H9 (cell line): ENCODE measurements around the gene GCNA. TPM values are rescaled to one million over a fixed set of nuclear protein-coding genes. Genes with fewer than 3 reads are reported as not detected.

Experiments
- DNase-seq: peaks from one replicate; pipeline ENCODE4 v3.0.0-alpha.2; 2017
- H2AFZ ChIP-seq: one replicate; pipeline ENCODE4 v1.6.1; 2013; ENCODE audit warnings: mild to moderate bottlenecking, low read length, control low read depth, moderate library complexity
- H2AK5ac ChIP-seq: 2 replicates; pipeline ENCODE4 v1.6.1; 2013; ENCODE audit warnings: low read length, control low read depth, mixed read lengths; ENCODE audit not compliant: insufficient read length
- H2BK120ac ChIP-seq: one replicate; pipeline ENCODE4 v1.6.1; 2013; ENCODE audit warnings: low read depth, mild to moderate bottlenecking, low read length, control low read depth, inconsistent platforms; ENCODE audit not compliant: poor library complexity, severe bottlenecking
- H2BK12ac ChIP-seq: 2 replicates; pipeline ENCODE4 v1.6.1; 2013; ENCODE audit warnings: low read length, control low read depth, mixed read lengths, low read depth; ENCODE audit not compliant: insufficient read length
- H2BK15ac ChIP-seq: 2 replicates; pipeline ENCODE4 v1.6.1; 2013; ENCODE audit warnings: low read depth, low read length, control low read depth
- H2BK20ac ChIP-seq: one replicate; pipeline ENCODE4 v1.6.1; 2013; ENCODE audit warnings: low read depth, mild to moderate bottlenecking, low read length, control low read depth, inconsistent platforms; ENCODE audit not compliant: poor library complexity, severe bottlenecking
- H2BK5ac ChIP-seq: 2 replicates; pipeline ENCODE4 v1.6.1; 2013; ENCODE audit warnings: low read length, control low read depth, mixed read lengths; ENCODE audit not compliant: insufficient read length
- H3K14ac ChIP-seq: 2 replicates; pipeline ENCODE4 v1.6.1; 2013; ENCODE audit warnings: low read length, control low read depth; ENCODE audit not compliant: insufficient read depth
- H3K18ac ChIP-seq: 2 replicates; pipeline ENCODE4 v1.6.1; 2013; ENCODE audit warnings: low read depth, mild to moderate bottlenecking, mixed read lengths, low read length, control low read depth; ENCODE audit not compliant: insufficient read length
- H3K23ac ChIP-seq: 2 replicates; pipeline ENCODE4 v1.6.1; 2013; ENCODE audit warnings: low read length, control low read depth, mixed read lengths, low read depth; ENCODE audit not compliant: insufficient read length
- H3K23me2 ChIP-seq: 2 replicates; pipeline ENCODE4 v1.6.1; 2013; ENCODE audit warnings: low read depth, mild to moderate bottlenecking, mixed read lengths, low read length, control low read depth; ENCODE audit not compliant: insufficient read length, poor library complexity, severe bottlenecking
- H3K27ac ChIP-seq: 2 replicates; pipeline ENCODE4 v1.5.1; 2013; ENCODE audit warnings: low read length, control low read depth, mixed read lengths, low read depth; ENCODE audit not compliant: insufficient read length
- H3K27me3 ChIP-seq: 2 replicates; pipeline ENCODE4 v1.6.1; 2013; ENCODE audit warnings: low read length, control low read depth, inconsistent platforms; ENCODE audit not compliant: insufficient read depth
- H3K4ac ChIP-seq: 2 replicates; pipeline ENCODE4 v1.6.1; 2013; ENCODE audit warnings: low read depth, mild to moderate bottlenecking, control low read depth, inconsistent platforms, low read length, moderate library complexity
- H3K4me1 ChIP-seq: 2 replicates; pipeline ENCODE4 v1.6.1; 2013; ENCODE audit warnings: low read length, control low read depth, inconsistent platforms; ENCODE audit not compliant: insufficient read depth
- H3K4me2 ChIP-seq: 2 replicates; pipeline ENCODE4 v1.6.1; 2013; ENCODE audit warnings: low read length, control low read depth, mixed read lengths; ENCODE audit not compliant: insufficient read length, insufficient read depth
- H3K56ac ChIP-seq: 2 replicates; pipeline ENCODE4 v1.6.1; 2013; ENCODE audit warnings: low read depth, mild to moderate bottlenecking, mixed read lengths, low read length, control low read depth; ENCODE audit not compliant: insufficient read length
- H3K79me1 ChIP-seq: 2 replicates; pipeline ENCODE4 v1.6.1; 2013; ENCODE audit warnings: low read depth, mild to moderate bottlenecking, moderate library complexity, low read length, control low read depth, inconsistent platforms; ENCODE audit not compliant: insufficient read depth, poor library complexity, severe bottlenecking
- H3K79me2 ChIP-seq: 2 replicates; pipeline ENCODE4 v1.6.1; 2013; ENCODE audit warnings: low read length, control low read depth, inconsistent platforms; ENCODE audit not compliant: insufficient read depth
- H3K9ac ChIP-seq: 2 replicates; pipeline ENCODE4 v1.6.1; 2013; ENCODE audit warnings: low read length, control low read depth, mixed read lengths; ENCODE audit not compliant: insufficient read length; ENCODE audit errors: extremely low read depth
- H3K9me3 ChIP-seq: one replicate; pipeline ENCODE4 v1.6.1; 2013; ENCODE audit warnings: low read depth, low read length, inconsistent platforms; ENCODE audit not compliant: control insufficient read depth
- H3T11ph ChIP-seq: one replicate; pipeline ENCODE4 v1.6.1; 2013; ENCODE audit warnings: mild to moderate bottlenecking, low read length, control low read depth, inconsistent platforms
- H4K20me1 ChIP-seq: one replicate; pipeline ENCODE4 v1.6.1; 2013; ENCODE audit not compliant: control insufficient read depth, insufficient read length, insufficient read depth
- H4K5ac ChIP-seq: 2 replicates; pipeline ENCODE4 v1.6.1; 2013; ENCODE audit warnings: low read depth, mild to moderate bottlenecking, mixed read lengths, low read length, control low read depth; ENCODE audit not compliant: insufficient read length
- H4K8ac ChIP-seq: replicated peaks from 2 replicates; pipeline ENCODE4 v1.6.1; 2013; ENCODE audit warnings: low read length, control low read depth, mixed read lengths, low read depth; ENCODE audit not compliant: insufficient read length
- H4K91ac ChIP-seq: 2 replicates; pipeline ENCODE4 v1.6.1; 2013; ENCODE audit warnings: low read depth, mild to moderate bottlenecking, moderate library complexity, mixed read lengths, low read length, control low read depth; ENCODE audit not compliant: insufficient read length
- H3K27ac Mint-ChIP-seq, 3 experiments: 2 replicates in 2 of 3; 3 replicates in 1 of 3; pipeline ENCODE4 v1.8.0; 2020 to 2021; ENCODE audit warnings: mixed read lengths in 3 of 3, mild to moderate bottlenecking in 1 of 3, moderate library complexity in 1 of 3
- H3K27me3 Mint-ChIP-seq: 2 replicates; pipeline ENCODE4 v1.8.0; 2021; ENCODE audit warnings: low read depth, mild to moderate bottlenecking, moderate library complexity, mixed read lengths
- H3K36me3 Mint-ChIP-seq, 3 experiments: 2 replicates in 2 of 3; 3 replicates in 1 of 3; pipeline ENCODE4 v1.8.0; 2020 to 2021; ENCODE audit warnings: low read depth in 3 of 3, mixed read lengths in 3 of 3; ENCODE audit not compliant: insufficient read depth in 1 of 3
- H3K4me1 Mint-ChIP-seq, 2 experiments: 2 replicates each; pipeline ENCODE4 v1.8.0; 2020; ENCODE audit warnings: mixed read lengths in 2 of 2
- H3K4me3 Mint-ChIP-seq, 2 experiments: 2 replicates in 1 of 2; 3 replicates in 1 of 2; pipeline ENCODE4 v1.8.0; 2020 to 2021; ENCODE audit warnings: mild to moderate bottlenecking in 2 of 2, mixed read lengths in 2 of 2, moderate library complexity in 1 of 2
- H3K9me3 Mint-ChIP-seq, 2 experiments: 2 replicates in 1 of 2; 3 replicates in 1 of 2; pipeline ENCODE4 v1.8.0; 2020; ENCODE audit warnings: mild to moderate bottlenecking in 2 of 2, mixed read lengths in 2 of 2, moderate library complexity in 1 of 2
- WGBS: extraction: QIAGEN DNeasy Blood & Tissue Kit; methylation state at CpG from one replicate; pipeline ENCODE4 v1.1.7; 2013; ENCODE audit warnings: missing lambda C conversion rate, low lambda C conversion rate, mixed read lengths; ENCODE audit not compliant: insufficient read length; ENCODE audit errors: extremely low coverage; 5-methylcytosine and 5-hydroxymethylcytosine counted together
- total RNA-seq: library from RNA; stranded (reverse); gene quantifications from 2 replicates; pipeline ENCODE4 v1.2.1, GENCODE V29; 2021
- TF ChIP-seq, protein P1 (sequence below): fragments of 200-600 bp; sonication (generic); conservative IDR thresholded peaks from 3 replicates; pipeline ENCODE4 v1.8.0; 2021; ENCODE audit warnings: antibody characterized with exemption, mild to moderate bottlenecking

The GCNA gene
- total RNA-seq, 1 experiment from 2014 or later = 0.96 TPM

DNA sequence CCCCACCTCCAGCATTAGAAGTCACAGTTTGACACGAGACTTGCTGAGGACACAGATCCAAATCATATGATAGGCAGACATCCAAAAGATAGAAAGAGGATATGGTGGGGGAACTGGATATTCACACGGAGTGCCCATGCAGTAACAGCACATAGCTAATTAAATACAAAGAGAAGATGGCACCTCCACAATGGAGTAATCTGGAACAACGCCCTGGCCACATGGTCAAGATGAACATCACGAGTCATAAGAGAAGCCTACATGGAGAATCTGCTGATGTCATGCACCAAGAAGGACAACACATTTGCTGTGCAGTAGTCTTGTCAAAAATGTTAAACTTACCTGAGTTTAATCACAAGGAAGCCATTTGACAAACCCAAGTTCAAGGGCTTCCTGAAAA is 79.0 kb downstream of the GCNA start:
- no peak overlapping the region for H2BK12ac ChIP-seq
- H3K18ac ChIP-seq = no peak overlapping the region
- peaks cover 10% of the 10 kb centered on the region for H3K9me3 ChIP-seq
- no peak overlapping the region for H4K91ac ChIP-seq
- H4K5ac ChIP-seq = no peak overlapping the region
- no peak overlapping the region for H3K9ac ChIP-seq
- H3K27me3 ChIP-seq = no peaks in the 10 kb centered on the region
- no peak overlapping the region for H3T11ph ChIP-seq
- H4K8ac ChIP-seq = no peak overlapping the region
- peaks cover 0 to 4% of the 10 kb centered on the region in 2 experiments; a peak in 3 of 4 replicates for H3K4me1 Mint-ChIP-seq
- TF ChIP-seq, protein P1, sequence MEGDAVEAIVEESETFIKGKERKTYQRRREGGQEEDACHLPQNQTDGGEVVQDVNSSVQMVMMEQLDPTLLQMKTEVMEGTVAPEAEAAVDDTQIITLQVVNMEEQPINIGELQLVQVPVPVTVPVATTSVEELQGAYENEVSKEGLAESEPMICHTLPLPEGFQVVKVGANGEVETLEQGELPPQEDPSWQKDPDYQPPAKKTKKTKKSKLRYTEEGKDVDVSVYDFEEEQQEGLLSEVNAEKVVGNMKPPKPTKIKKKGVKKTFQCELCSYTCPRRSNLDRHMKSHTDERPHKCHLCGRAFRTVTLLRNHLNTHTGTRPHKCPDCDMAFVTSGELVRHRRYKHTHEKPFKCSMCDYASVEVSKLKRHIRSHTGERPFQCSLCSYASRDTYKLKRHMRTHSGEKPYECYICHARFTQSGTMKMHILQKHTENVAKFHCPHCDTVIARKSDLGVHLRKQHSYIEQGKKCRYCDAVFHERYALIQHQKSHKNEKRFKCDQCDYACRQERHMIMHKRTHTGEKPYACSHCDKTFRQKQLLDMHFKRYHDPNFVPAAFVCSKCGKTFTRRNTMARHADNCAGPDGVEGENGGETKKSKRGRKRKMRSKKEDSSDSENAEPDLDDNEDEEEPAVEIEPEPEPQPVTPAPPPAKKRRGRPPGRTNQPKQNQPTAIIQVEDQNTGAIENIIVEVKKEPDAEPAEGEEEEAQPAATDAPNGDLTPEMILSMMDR = no peak
- H3K27ac Mint-ChIP-seq = no peak overlapping the region
- H3K79me1 ChIP-seq = no peaks in the 10 kb centered on the region
- no peak overlapping the region for H3K4me2 ChIP-seq
- H2BK20ac ChIP-seq = no peak overlapping the region
- H2BK5ac ChIP-seq = no peak overlapping the region
- no peaks in the 10 kb centered on the region for H3K79me2 ChIP-seq
- H2AK5ac ChIP-seq = no peak overlapping the region
- peaks cover 72 to 81% of the 10 kb centered on the region in 2 experiments for H3K9me3 Mint-ChIP-seq
- no peaks in the 10 kb centered on the region for H3K4me1 ChIP-seq
- peaks cover 3% of the 10 kb centered on the region for H3K27me3 Mint-ChIP-seq
- H3K4ac ChIP-seq = no peak overlapping the region
- H3K23ac ChIP-seq = no peak overlapping the region
- no peak overlapping the region for H3K14ac ChIP-seq
- no CpG with 5 or more reads among the region's 4 CpGs for WGBS
- no peak overlapping the region for H2AFZ ChIP-seq
- H2BK120ac ChIP-seq = no peak overlapping the region
- H3K27ac ChIP-seq = no peak overlapping the region
- no peak overlapping the region for H3K56ac ChIP-seq
- H2BK15ac ChIP-seq = no peak overlapping the region
- no peaks in the 10 kb centered on the region for H3K23me2 ChIP-seq
- H4K20me1 ChIP-seq = no peaks in the 10 kb centered on the region
- H3K36me3 Mint-ChIP-seq = peaks cover 0 to 1% (median 0%) of the 10 kb centered on the region in 3 experiments; a peak in 3 of 7 replicates
- no peak for DNase-seq
- no peak overlapping the region for H3K4me3 Mint-ChIP-seq
